B cell (primary cell): Measurements from ENCODE around the gene TYK2.

ENCODE experiments used
- CTCF ChIP-seq: fragments of 200-600 bp; IDR thresholded peaks from one replicate; pipeline ENCODE4 v1.8.0; 2022; ENCODE audit warnings: antibody characterized with exemption, mild to moderate bottlenecking
- EZH2 ChIP-seq: IDR thresholded peaks from 2 replicates; pipeline ENCODE4 v1.6.1; 2012; ENCODE audit warnings: borderline replicate concordance, low read depth, mild to moderate bottlenecking, moderate library complexity, low read length; ENCODE audit not compliant: insufficient read depth, poor library complexity, severe bottlenecking

- TF ChIP-seq CTCF (no peak), EZH2 (no peak)
Measured at GRCh38 chr19:10389863-10390262, 9.5 kb upstream of the TYK2 start.
